Fibroblast of the aortic adventitia (primary cell): ENCODE measurements around the gene PARD3B. TPM values are rescaled to one million over a fixed set of nuclear protein-coding genes. Genes with fewer than 3 reads are reported as not detected.

Source experiments
- DNase-seq: peaks from one replicate; pipeline ENCODE4 v3.0.0-alpha.2; 2010; ENCODE audit warnings: low read depth
- H3K4me3 ChIP-seq: 2 replicates; pipeline ENCODE4 v1.5.1; 2011; ENCODE audit warnings: low read depth, mild to moderate bottlenecking, control low read depth, low read length, moderate library complexity
- CTCF ChIP-seq: IDR thresholded peaks from 2 replicates; pipeline ENCODE4 v1.5.1; 2011; ENCODE audit warnings: mild to moderate bottlenecking, low read length, control low read depth, inconsistent platforms; ENCODE audit not compliant: insufficient read depth
- total RNA-seq: library from RNA; depleted of rRNA; stranded (reverse); fragments of >200 nt; gene quantifications from 2 replicates; pipeline ENCODE4 v1.2.3, GENCODE V29; 2012; ENCODE audit warnings: low replicate concordance

The PARD3B gene
- total RNA-seq, 1 donor: 15.9 TPM

- H3K4me3 ChIP-seq: no peak overlapping the region
- TF ChIP-seq CTCF: no peak
- no peak for DNase-seq
Observed at GRCh38 chr2:205138735-205139134, 593.5 kb downstream of the PARD3B start.

- no peak for DNase-seq
- TF ChIP-seq CTCF: no peak
- no peak overlapping the region for H3K4me3 ChIP-seq
Observed at GRCh38 chr2:205139822-205140463, 594.7 kb downstream of the PARD3B start.

GRCh38 chr2:205141381-205141780 lies 596.1 kb downstream of the PARD3B start:
- H3K4me3 ChIP-seq: no peak overlapping the region
- no peak for TF ChIP-seq CTCF
- DNase-seq: no peak

- DNase-seq: no peak
- TF ChIP-seq CTCF: no peak
- no peak overlapping the region for H3K4me3 ChIP-seq
Observed at GRCh38 chr2:205145888-205146287, 600.6 kb downstream of the PARD3B start.

GRCh38 chr2:205148755-205149154 lies 603.5 kb downstream of the PARD3B start:
- H3K4me3 ChIP-seq: no peak overlapping the region
- no peak for TF ChIP-seq CTCF
- peak; percentile 24 for DNase-seq

GRCh38 chr2:205156457-205156856 lies 611.2 kb downstream of the PARD3B start:
- no peak for TF ChIP-seq CTCF

GRCh38 chr2:205158404-205158803 lies 613.1 kb downstream of the PARD3B start:
- TF ChIP-seq CTCF: no peak
- no peak for DNase-seq
- no peak overlapping the region for H3K4me3 ChIP-seq

More at GRCh38 chr2:205156457-205156856, 611.2 kb downstream of the PARD3B start:
- no peak overlapping the region for H3K4me3 ChIP-seq
- DNase-seq: no peak
